GM12801 (cell line): ENCODE results near the gene PCNT.

Source experiments
- CTCF ChIP-seq: IDR thresholded peaks from one replicate; pipeline ENCODE4 v1.5.1; 2011; ENCODE audit warnings: control low read depth; ENCODE audit not compliant: insufficient read length; ENCODE audit errors: extremely low read depth

Gene PCNT

GRCh38 chr21:46418265-46418946 is 94.5 kb downstream of the PCNT start:
- no peak for TF ChIP-seq CTCF

DNA sequence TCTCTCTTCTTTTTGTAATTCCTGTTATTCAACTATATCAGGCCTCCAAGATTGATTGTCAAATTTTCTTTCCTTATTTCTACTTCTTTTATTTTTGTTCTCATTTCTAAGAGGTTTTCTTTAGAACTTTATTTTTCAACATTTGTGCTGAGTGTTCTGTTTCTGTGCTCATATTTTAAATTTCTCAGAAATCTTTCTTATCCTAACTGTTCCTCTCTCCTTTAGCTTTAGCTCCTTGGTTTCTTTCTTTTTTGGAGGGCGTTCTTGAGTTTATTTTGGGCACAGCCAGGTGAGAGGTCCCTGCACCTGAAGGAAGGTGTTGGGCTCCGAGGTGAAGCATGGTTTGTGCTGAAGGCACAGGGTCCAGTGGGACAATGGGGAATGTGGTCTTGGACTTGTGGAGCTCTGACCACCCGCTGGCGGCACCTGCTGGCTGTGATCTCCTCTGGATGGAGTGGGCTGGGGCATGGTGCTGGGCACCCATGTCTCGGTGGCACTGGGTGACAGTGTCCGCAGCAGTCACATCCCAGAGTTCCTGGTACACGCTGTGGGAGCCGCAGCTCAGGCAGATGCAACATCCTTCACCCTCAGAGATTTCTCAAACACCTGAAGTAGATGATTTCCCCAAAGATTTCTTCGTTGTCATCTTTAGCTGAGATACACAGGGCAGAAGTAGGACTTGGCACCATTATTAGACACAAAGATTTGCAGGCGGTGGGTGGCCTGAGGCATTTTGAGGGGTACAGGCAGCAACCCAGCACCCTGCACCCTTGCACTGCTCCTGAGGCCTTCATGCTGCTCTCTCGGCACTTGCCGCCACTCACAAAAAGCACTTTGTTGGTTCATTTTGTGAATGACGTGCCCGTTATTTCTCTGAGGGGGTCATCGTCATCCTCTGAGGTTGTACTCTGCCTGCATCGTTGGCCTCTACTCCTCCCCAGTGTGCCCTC is 96.6 kb downstream of the PCNT start:
- no peak for TF ChIP-seq CTCF

DNA sequence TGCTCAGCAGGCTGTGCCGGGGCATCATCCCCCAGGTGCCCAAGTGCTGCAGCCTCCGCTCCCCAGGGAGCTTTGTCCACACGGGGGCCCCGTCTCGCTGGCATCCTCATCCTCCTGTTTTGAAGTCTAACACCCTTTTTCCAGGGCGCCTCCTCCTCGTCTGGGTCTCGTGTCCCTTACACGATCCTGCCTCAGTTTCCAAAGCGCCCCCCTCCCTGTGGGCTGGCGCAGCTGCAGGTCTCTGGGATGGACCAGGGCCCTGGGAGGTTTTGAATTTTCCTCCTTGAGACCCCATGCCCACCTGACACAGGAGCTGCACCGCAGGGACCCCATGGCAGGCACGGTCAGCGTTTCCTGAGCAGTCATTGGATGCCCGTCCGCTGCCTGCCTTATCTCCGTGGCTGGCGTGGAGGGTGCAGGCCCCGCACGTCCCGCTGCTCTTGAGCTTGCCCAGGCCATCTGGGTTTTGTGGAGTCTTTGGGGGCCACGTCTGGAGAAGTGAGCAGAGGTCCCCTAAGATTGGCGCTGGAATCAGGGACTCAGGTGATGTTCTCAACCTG is 97.3 kb downstream of the PCNT start:
- no peak for TF ChIP-seq CTCF

GRCh38 chr21:46421756-46422555 is 98.0 kb downstream of the PCNT start:
- TF ChIP-seq CTCF: no peak

- TF ChIP-seq CTCF: no peak
Observed at GRCh38 chr21:46422636-46423241, 98.8 kb downstream of the PCNT start.

- TF ChIP-seq CTCF: no peak
Observed at GRCh38 chr21:46423546-46424038, 99.6 kb downstream of the PCNT start.
